Ascending aorta (tissue), 2 donors: ENCODE measurements around the gene ARPC1B. TPM values are rescaled to one million over a fixed set of nuclear protein-coding genes. Genes with fewer than 3 reads are reported as not detected.
"Not testable (repeated sequence)": the region's sequence is repeated elsewhere in the genome, so short reads cannot be mapped to it uniquely, and the experiment has no call there.

Experiments
- DNase-seq, 2 donors: peaks; one replicate each; pipeline ENCODE4 v3.0.0-alpha.2; 2019; ENCODE audit warnings: low spot score in 2 of 2
- H3K27ac ChIP-seq, 2 donors: fragments of 200-600 bp; sonication (generic); one replicate each; pipeline ENCODE4 v1.5.1; 2016 to 2017; ENCODE audit warnings: mild to moderate bottlenecking in 1 of 2
- H3K27me3 ChIP-seq: fragments of 200-600 bp; sonication (generic); one replicate; pipeline ENCODE4 v1.5.1; 2017
- H3K36me3 ChIP-seq, 2 donors: fragments of 200-600 bp; sonication (generic); one replicate each; pipeline ENCODE4 v1.5.1; 2016
- H3K4me1 ChIP-seq, 2 donors: fragments of 200-600 bp; sonication (generic); one replicate each; pipeline ENCODE4 v1.5.1; 2016 to 2017; ENCODE audit warnings: mild to moderate bottlenecking in 1 of 2
- H3K4me3 ChIP-seq, 2 donors: fragments of 200-600 bp; sonication (generic); one replicate each; pipeline ENCODE4 v1.5.1; 2016 to 2017; ENCODE audit warnings: mild to moderate bottlenecking in 1 of 2
- H3K9me3 ChIP-seq, 2 donors: fragments of 200-600 bp; sonication (generic); one replicate each; pipeline ENCODE4 v1.5.1; 2016
- intact Hi-C: fragments of 100-400 bp; cut with DNase I; formaldehyde crosslinking; loops from one replicate; pipeline ENCODE4 v1.15.1; 2023
- total RNA-seq: library from RNA; depleted of rRNA; stranded (reverse); fragments of >200 nt; gene quantifications from one replicate; pipeline ENCODE4 v1.1.0, GENCODE V29; 2016
- TF ChIP-seq, protein P1 (sequence below), 3 experiments: fragments of 200-600 bp in 2 of 3; fragments of 450-650 bp in 1 of 3; sonication (generic) in 2 of 3; IDR thresholded peaks; one replicate each; pipeline ENCODE4 v1.5.1; 2016 to 2019; ENCODE audit warnings: antibody characterized with exemption in 3 of 3, mild to moderate bottlenecking in 1 of 3, moderate library complexity in 1 of 3

ARPC1B gene
- total RNA-seq, 1 donor from 2014 or later: 360 TPM

DNA sequence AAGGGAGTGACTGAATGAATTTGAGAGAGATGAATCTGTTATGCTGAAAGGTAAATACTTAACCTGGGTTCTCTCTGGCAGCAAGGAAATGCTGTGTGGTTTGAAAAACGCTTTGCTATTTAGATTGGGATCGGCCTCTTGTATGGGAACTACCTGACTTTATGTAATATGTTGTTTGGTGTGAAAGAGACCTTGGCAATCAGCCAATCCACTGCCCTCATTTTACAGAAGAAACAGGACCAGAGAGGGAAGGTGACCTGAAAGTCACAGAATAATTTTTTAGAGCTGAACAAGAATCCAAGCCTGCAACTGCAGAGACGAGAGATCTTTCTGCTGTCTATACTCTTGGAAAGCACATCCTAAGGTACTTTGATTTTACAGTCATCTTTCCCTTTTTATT, 35.3 kb downstream of the ARPC1B start:
- Histone ChIP-seq H3K36me3 (peaks cover 38 to 48% of the 10 kb centered on the region in 2 donors), H3K27me3 (no peaks in the 10 kb centered on the region), H3K27ac (peak overlapping the region; percentile 98 to 99), H3K4me3 (peak overlapping the region; percentile 85 to 97), H3K9me3 (no peaks in the 10 kb centered on the region), H3K4me1 (peaks cover 13 to 16% of the 10 kb centered on the region in 2 donors)
- intact Hi-C loops: loop anchor here (1.0 to 5.0 kb wide), 5 partner anchors 17 to 376 kb away; partner anchors contain the start of genes ARPC1A, CPSF4, PTCD1 and ZNF789
- DNase-seq: no peak
- TF ChIP-seq, protein P1, sequence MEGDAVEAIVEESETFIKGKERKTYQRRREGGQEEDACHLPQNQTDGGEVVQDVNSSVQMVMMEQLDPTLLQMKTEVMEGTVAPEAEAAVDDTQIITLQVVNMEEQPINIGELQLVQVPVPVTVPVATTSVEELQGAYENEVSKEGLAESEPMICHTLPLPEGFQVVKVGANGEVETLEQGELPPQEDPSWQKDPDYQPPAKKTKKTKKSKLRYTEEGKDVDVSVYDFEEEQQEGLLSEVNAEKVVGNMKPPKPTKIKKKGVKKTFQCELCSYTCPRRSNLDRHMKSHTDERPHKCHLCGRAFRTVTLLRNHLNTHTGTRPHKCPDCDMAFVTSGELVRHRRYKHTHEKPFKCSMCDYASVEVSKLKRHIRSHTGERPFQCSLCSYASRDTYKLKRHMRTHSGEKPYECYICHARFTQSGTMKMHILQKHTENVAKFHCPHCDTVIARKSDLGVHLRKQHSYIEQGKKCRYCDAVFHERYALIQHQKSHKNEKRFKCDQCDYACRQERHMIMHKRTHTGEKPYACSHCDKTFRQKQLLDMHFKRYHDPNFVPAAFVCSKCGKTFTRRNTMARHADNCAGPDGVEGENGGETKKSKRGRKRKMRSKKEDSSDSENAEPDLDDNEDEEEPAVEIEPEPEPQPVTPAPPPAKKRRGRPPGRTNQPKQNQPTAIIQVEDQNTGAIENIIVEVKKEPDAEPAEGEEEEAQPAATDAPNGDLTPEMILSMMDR (IDR thresholded peaks at IDR 0.05): no peak

GRCh38 chr7:99410635-99411034, 36.1 kb downstream of the ARPC1B start:
- Histone ChIP-seq H3K27me3 (no peaks in the 10 kb centered on the region), H3K4me1 (peaks cover 13 to 16% of the 10 kb centered on the region in 2 donors), H3K4me3 (no peak overlapping the region), H3K36me3 (peaks cover 44 to 56% of the 10 kb centered on the region in 2 donors), H3K27ac (no peak overlapping the region), H3K9me3 (no peaks in the 10 kb centered on the region)
- no peak for DNase-seq
- intact Hi-C loops: loop anchor here (1.0 kb wide), 1 partner anchor 376 kb away; no protein-coding TSS in a partner anchor
- TF ChIP-seq, protein P1 (IDR thresholded peaks at IDR 0.05): no peak

- intact Hi-C loops, H3K4me3 ChIP-seq, H3K27ac ChIP-seq, H3K9me3 ChIP-seq, H3K27me3 ChIP-seq, H3K4me1 ChIP-seq: not testable (repeated sequence)
- H3K36me3 ChIP-seq: peaks cover 90 to 100% of the 10 kb centered on the region in 2 donors
- TF ChIP-seq, protein P1 (IDR thresholded peaks at IDR 0.05): peak; percentile 46 to 69 (median 55)
- peak in 1 of 2 donors; percentile 83 for DNase-seq
These were observed 41.1 kb downstream of the ARPC1B start for GRCh38 chr7:99415513-99416127.

GRCh38 chr7:99418260-99418659, 43.7 kb downstream of the ARPC1B start:
- no peak for DNase-seq
- Histone ChIP-seq H3K27ac (no peak overlapping the region), H3K9me3 (no peaks in the 10 kb centered on the region), H3K27me3 (no peaks in the 10 kb centered on the region), H3K4me3 (no peak overlapping the region), H3K4me1 (no peaks in the 10 kb centered on the region), H3K36me3 (peaks cover 75 to 77% of the 10 kb centered on the region in 2 donors)
- TF ChIP-seq, protein P1 (IDR thresholded peaks at IDR 0.05): no peak
- intact Hi-C loops: no loop called here

DNA sequence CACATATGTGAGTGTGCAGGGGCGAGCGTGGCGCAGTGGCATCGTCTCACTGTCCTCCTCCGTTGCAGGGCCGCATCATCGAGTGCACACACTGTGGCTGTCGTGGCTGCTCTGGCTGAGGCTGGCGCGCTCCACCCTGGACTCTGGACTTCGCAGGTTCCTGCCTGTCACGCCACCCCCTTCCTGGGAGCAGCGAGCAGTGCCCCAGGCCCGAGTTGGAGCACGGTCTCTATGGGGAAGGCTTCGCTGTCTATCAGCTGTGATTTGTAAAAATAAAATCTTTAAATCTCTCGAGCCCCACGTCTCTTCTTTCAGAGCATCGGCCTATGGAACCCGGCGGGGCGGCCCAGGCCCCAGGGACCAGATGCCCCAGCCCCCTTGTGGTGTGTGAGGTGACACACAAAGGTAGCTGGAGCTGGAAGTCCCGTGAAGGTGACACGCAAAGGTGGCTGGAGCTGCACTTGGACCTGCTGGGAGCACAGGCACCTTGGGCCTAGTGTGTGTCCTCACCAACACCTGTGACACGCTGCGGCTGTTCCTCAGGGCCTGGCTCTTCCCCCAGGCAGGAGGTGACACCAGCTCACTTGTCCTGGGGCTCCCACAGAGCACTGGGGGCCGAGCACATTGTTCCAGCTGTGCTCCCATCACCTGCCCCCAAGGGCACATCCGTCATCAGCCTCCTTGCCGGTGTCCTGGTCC, 44.9 kb downstream of the ARPC1B start:
- H3K4me3 ChIP-seq: no peak overlapping the region
- no peaks in the 10 kb centered on the region for H3K4me1 ChIP-seq
- H3K27me3 ChIP-seq: no peaks in the 10 kb centered on the region
- intact Hi-C loops: no loop called here
- peaks cover 74 to 77% of the 10 kb centered on the region in 2 donors for H3K36me3 ChIP-seq
- no peak overlapping the region for H3K27ac ChIP-seq
- TF ChIP-seq, protein P1 (IDR thresholded peaks at IDR 0.05): no peak
- DNase-seq: no peak
- H3K9me3 ChIP-seq: no peaks in the 10 kb centered on the region
